ENCODE data around the gene ENO4. TPM values are rescaled to one million over a fixed set of nuclear protein-coding genes. Genes with fewer than 3 reads are reported as not detected.

ENO4 gene
- polyA plus RNA-seq, 1 donor = 5.1 TPM

- DNase-seq = no peak
Measured at GRCh38 chr10:116829711-116830110, 19.6 kb upstream of the ENO4 start.

- DNase-seq = no peak
Measured at GRCh38 chr10:116831086-116831485, 18.2 kb upstream of the ENO4 start.

GRCh38 chr10:116831790-116832189, 17.5 kb upstream of the ENO4 start:
- DNase-seq = no peak

GRCh38 chr10:116833986-116834985, 15.0 kb upstream of the ENO4 start:
- DNase-seq = no peak

GRCh38 chr10:116835658-116836057, 13.6 kb upstream of the ENO4 start:
- DNase-seq = no peak

GRCh38 chr10:116836083-116836482, 13.2 kb upstream of the ENO4 start:
- DNase-seq = no peak

DNA sequence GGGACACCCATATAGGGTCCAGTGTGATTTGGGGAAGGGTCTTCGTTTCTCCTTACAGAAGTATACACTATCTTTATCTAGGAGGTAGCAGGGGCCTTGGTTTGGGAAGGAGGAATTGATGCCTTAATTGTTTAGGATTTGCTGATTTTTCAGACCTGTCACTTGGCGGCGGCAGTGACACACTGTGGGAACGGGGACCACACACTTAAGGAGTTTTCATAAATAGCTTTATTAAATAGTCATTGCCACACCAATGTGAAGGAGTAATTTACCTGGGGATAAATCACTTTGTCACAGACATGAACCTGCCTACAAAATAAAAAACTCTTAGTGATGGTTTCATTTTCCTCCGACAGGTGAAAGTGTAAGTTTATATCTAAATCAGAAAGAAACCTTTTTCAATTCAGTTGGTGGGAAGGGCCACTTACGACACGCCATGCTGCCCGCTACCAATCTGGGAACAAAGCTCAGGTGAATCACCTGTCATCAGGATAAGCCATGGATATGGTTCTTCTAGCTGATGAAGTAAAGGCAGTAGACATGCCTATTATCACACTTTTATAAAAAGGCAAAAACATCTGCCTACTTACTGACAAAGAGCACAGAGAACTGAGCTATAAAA, 12.3 kb upstream of the ENO4 start:
- no peak for DNase-seq

DNA sequence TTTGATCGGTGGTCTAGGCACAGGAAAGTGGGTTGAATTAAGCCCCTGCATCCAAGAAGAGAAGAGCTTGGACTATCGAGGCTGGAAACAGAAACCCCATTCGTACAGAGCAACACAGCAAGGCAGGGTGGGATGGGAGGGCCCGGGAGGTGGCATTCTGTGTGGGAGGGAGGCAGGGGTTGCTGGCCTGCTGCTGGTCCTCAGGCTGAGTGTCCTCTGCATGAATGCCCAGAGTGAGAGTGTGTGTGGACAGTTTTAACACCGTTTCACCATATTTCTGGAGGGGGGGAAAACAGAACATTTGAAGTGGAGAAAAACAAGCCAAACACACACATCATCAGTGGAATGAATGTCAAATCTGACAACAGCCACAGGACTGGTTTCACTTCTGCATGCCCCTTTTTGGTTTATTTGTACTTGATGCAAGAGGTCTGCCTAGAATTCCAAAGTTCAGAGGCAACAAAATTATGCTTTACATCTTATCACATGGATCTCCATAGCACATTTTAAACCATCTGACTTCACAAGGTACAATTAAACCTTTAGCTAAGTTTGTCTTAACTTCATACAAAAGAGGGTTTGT, 11.1 kb upstream of the ENO4 start:
- DNase-seq = no peak

DNA sequence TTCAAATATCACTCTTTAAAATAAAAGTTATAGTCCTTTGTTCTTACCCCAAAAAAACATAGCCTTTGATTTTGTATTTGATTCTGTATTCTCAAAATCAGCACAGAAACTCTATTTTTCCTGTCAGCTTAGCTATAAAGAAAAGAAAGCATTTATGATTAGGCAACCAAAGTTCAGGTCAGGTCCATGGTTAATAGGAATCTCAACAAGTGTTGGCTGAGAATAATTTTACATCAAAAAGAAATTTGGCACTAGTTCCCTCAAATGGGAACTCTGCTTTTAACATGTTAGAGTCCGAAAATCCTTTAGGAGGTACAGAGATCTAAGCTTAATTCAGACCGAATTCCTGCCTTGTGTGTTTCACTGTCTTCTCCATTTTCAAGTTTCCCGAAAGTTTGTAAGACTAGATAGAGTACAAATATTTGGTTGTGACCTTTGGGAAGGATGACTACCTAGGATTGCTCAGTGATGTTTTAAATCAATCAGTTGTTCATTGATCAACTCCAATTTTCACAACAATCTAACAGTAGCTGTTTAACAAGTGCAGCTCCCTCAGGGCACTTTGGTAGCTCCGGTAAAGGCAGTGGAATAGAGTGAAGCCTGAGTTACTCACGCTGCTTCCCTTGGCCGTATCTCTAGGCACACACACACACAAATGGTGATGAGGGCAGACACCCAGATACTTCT, 8.8 kb upstream of the ENO4 start:
- DNase-seq = no peak

GRCh38 chr10:116845823-116846222, 3.5 kb upstream of the ENO4 start:
- DNase-seq = no peak

GRCh38 chr10:116848032-116848943, 1.0 kb upstream of the ENO4 start:
- DNase-seq = no peak

DNA sequence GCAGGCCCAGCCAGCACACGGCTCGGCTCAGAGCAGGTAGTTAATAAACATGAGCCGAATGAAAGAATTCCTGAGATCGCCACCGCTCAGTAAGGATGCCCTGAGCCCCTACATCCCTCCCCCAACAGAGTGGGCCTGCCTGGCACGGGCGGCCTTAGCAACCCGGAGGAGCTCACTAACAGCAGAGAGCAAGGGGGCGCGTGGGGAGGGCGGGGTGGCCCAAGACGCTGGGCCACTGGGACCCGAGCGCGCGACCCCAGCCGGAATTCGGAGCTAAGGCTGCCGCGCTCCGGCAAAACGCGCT, 403 bp upstream of the ENO4 start:
- DNase-seq = no peak

DNA sequence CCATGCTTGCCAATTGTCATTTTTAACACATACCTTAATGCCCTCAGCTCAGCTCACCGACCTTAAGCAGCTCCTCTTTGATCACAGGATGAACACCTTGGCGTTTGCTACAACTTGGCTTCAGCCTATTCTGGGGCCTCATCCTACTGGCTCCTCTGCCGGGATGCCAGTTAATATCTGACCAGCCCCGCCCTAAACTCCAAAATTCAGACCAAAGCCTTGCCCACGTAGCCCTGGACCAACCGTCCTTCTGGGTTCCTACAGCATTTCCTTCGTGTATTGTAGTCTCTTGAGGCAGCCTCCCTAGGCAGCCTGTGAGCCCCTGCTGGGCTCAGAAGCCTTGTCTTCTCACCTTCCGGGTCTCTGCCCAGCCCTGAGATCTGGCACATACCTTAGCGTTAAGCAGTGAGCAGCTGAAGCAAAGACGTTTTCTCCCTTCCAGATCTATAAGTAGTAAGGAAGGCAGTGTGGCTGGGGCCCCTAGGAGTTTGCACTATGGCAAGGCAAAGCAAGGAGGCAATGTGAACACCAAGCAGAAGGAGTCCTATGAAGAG, 836 bp downstream of the ENO4 start:
- DNase-seq = no peak

GRCh38 chr10:116852246-116852645, 2.9 kb downstream of the ENO4 start:
- no peak for DNase-seq

DNA sequence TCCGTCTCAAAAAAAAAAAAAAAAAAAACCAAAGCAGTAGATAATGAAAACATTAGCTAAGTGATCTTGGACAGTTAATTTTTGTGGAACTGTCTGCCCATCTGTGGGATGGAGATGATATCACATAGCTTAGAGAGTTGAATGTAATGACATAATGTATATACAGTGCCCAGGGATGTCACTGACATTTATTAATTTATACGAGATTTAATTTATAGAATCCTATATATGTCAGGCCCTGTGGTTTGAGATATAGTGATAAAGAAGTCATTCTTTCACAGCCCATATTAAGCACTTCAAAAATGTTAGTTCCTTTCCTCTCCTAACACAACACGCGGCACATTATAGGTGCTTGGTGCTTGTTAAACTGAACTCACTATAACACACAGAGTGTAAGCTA, 4.0 kb downstream of the ENO4 start:
- no peak for DNase-seq

DNA sequence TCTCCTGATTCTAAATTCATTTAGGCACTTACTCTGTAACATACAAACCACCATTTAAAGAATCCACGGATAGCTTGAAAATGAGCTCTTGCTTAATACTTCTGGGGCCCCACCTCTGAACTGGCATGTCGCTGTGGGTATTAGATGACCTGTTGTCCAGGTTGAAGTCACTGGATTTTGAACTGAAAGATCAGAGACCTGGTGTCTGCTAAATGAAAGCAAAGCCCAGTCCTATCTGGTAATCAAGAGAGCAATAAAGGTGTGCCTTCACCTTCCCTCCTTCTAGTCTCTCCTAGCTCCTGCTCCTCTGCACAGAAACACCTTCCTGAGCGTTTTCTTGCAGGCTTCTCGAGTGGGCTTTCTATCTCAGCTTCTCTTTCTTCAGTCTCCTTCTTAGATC, 4.4 kb downstream of the ENO4 start:
- no peak for DNase-seq

DNA sequence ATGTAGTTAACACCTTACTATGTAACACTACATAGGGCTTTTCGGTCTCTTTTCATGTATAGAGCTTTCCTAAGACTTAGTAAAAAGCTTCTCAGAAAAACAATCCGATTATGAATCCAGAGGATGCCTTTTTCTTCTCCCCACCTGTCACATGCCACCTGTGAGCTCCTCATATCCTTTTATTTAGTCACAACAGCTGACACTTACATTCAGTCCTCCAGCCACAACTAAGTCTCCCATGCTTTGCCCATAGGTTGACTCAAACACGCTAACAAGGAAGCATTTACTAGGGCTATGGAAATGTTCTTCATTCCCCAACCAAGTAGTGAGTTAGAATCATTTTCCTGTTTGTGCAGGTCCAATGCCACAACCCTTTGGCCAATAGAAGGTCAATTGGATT, 7.9 kb downstream of the ENO4 start:
- DNase-seq = no peak

DNA sequence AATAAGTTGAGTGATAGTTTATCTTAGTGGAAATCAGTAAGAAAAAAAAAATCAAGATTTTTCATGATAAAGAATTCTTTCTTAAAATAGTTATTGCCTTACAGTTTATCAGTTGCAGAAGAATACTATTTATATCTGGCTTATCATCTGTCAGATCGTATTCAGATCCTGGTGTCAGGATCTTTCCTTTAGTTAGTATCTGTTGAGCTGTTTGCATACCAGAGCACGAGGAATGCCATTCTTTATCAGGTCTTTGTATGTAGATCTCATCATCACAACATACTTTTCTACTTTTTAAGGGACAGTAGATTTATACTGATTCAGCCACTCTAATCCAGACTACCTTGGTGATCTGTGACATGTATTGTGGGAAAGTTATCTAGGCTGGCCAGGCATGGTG, 12.5 kb downstream of the ENO4 start:
- no peak for DNase-seq

DNA sequence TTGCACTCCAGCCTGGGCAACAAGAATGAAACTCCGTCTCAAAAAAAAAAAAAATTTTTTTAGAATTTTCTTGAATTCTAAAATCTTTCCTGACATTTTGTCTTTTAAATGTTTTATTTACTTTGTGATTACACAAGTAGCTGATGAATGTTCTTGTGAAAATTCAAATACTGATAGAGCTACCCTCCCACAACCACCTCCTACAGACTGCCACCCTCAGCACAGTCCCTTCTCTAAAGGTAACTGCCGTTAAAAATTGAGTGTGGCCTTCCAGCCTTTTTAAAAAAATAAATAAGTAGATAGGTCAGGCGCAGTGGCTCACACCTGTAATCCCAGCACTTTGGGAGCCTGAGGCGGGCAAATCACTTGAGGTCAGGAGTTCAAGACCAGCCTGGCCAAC, 15.1 kb downstream of the ENO4 start:
- DNase-seq = no peak

DNA sequence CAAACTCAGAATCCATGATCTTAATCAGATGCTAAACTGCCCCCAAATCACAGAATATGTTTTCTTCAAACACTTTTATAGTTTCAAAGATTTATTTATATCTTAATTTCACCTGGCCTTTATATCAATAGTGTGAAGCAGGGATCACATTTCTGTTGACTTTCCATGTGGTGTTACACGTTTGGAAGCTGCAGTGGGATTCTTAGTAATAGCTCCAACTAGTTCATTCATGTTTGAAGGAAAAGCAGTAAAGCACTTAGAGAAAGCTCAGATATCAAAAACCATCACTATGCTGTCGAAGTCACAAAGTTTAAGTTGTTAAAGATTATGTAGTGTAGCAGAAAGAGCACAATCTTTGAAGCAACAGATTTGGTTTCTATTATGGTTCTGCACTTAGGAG, 16.8 kb downstream of the ENO4 start:
- no peak for DNase-seq

DNA sequence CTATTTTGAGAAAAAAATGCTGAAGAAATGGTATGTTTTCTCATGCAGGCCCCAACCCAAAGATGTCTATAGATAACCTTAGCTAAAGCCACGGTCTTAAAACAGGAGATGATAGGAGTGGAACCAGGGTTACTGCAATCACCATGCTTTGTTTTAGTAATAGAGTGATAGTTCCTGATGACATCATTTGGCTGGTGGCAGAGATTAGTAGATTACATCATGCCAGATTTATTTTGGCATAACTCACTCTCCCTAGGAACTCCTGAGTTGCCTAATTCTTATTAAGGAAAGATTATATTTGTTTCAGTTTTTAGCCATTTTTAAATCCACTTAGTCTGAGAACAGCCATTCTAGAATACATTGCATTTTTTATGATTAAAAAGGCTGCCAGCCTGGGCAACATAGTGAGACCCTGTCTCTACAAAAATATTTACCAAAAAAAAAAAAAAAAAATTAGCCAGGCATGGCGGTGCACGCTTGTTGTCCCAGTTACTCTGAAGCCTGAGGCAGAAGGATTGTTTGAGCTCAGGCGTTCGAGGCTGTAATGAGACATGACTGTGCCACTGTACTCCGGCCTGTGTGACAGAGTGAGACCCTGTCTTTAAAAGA, 17.8 kb downstream of the ENO4 start:
- DNase-seq = no peak

Data from left kidney (tissue), 2 donors.